ENCODE results near the gene UCK2. TPM values are rescaled to one million over a fixed set of nuclear protein-coding genes. Genes with fewer than 3 reads are reported as not detected.

UCK2 gene
- total RNA-seq, 1 donor from 2014 or later = 30.3 TPM

DNA sequence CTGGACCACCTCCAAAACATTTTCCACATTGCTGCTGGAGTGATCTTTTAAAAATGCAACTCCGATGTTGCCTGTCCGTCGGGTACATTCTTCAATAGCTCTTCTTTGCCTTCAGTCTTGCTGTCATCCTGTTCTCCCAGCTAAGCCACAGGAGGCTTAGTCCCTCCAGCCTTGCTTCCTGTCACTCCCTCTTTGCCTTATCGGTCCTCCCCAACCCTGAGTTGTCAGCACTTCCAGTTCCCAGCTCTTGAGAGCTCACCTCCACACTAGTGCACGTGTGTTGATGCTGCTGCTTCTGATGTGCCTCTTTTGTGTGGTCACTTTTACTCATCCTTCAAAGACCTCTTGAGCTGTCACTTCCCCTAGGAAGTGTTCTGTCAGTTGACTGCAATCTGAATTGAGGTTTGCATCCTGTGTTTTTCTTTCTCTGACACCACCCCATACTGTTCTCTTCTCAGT is 15.3 kb downstream of the UCK2 start:
- Histone ChIP-seq H3K36me3 (no peaks in the 10 kb centered on the region), H3K9me3 (no peaks in the 10 kb centered on the region), H3K27me3 (no peaks in the 10 kb centered on the region), H3K4me3 (no peak overlapping the region), H3K4me1 (peaks cover 0 to 8% of the 10 kb centered on the region in 2 donors), H3K27ac (no peak overlapping the region)
- intact Hi-C loops (cut with DNase I) = no loop called here
- no peak for DNase-seq (ENCODE audit: low spot score in 2 of 2)
- TF ChIP-seq, protein P1, sequence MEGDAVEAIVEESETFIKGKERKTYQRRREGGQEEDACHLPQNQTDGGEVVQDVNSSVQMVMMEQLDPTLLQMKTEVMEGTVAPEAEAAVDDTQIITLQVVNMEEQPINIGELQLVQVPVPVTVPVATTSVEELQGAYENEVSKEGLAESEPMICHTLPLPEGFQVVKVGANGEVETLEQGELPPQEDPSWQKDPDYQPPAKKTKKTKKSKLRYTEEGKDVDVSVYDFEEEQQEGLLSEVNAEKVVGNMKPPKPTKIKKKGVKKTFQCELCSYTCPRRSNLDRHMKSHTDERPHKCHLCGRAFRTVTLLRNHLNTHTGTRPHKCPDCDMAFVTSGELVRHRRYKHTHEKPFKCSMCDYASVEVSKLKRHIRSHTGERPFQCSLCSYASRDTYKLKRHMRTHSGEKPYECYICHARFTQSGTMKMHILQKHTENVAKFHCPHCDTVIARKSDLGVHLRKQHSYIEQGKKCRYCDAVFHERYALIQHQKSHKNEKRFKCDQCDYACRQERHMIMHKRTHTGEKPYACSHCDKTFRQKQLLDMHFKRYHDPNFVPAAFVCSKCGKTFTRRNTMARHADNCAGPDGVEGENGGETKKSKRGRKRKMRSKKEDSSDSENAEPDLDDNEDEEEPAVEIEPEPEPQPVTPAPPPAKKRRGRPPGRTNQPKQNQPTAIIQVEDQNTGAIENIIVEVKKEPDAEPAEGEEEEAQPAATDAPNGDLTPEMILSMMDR (IDR thresholded peaks at IDR 0.05) = no peak

DNA sequence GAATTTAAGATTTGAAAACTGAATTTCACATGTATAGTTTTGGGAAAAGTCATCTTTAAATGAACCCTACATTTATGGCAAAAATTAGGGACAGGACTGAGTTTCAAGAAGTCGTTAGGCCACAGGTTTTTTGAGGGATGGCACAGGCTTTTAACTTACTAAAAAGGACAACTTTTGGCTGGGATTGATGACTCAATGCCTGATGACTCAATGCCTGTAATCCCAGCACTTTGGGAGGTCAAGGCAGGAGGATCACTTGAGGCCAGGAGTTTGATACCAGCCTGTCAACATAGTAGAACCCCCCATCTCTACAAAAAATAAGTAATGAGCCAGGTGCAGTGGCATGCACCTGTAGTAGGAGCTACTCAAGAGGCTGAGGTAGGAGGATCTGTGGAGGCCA is 15.9 kb downstream of the UCK2 start:
- TF ChIP-seq, protein P1 (IDR thresholded peaks at IDR 0.05) = no peak
- peaks cover 0 to 4% of the 10 kb centered on the region in 2 donors for H3K4me1 ChIP-seq
- intact Hi-C loops (cut with DNase I) = no loop called here
- H3K36me3 ChIP-seq = no peaks in the 10 kb centered on the region
- DNase-seq (ENCODE audit: low spot score in 2 of 2) = no peak
- H3K9me3 ChIP-seq = no peaks in the 10 kb centered on the region
- H3K4me3 ChIP-seq = no peak overlapping the region
- H3K27me3 ChIP-seq = no peaks in the 10 kb centered on the region
- no peak overlapping the region for H3K27ac ChIP-seq

DNA sequence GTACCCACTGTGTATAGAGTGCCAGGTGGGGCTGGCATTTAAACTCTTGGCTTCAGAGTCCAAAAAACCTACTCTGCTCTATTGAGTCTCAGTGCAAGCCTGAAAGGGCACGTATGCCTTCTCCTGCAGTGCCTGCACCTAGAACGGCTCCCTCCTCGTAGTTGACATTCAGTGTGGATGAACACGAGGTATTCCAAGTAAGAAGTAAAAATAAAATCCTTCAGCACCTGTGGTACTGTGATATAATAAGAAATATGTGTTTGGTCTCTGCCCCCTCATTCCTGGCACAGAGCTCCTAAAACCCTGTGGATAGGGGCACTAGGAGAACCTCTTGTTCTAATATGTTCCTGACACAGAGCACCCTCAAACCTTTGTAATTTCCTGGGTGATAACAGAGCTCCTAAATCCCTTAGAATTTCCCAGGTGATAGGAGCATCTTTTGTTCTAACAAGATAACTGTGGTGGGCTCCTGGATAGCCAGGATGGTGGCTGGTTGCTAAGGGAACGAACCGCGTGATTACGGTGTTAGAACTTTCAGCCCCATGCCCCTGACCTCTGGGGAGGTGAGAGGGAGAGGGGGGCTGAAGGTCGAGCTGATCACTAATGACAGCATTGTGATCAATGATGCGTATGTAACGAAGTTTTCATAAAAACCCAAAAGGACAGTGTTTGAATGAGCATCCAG is 16.8 kb downstream of the UCK2 start:
- Histone ChIP-seq H3K9me3 (no peaks in the 10 kb centered on the region), H3K4me1 (peaks cover 0 to 4% of the 10 kb centered on the region in 2 donors), H3K4me3 (no peak overlapping the region), H3K27me3 (no peaks in the 10 kb centered on the region), H3K36me3 (no peaks in the 10 kb centered on the region), H3K27ac (no peak overlapping the region)
- TF ChIP-seq, protein P1 (IDR thresholded peaks at IDR 0.05) = no peak
- intact Hi-C loops (cut with DNase I) = no loop called here
- DNase-seq (ENCODE audit: low spot score in 2 of 2) = no peak

DNA sequence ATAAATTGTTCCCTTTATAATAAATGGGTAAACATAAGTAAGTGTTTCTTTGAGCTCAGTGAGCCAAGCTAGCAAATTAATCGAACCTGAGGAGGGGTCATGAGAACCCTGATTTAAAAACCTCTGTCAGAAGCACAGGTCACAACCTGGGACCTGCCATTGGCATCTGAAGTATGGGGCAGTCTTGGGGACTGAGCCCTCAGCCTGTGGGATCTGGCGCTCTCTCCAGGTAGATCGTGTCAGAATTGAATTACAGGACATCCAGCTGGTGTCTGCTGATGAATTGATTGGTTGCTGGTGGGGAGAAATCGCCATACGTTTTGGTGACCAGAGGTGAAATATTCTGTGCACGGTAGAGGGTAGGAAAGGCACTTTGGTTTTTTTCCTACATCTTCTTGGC is 17.5 kb downstream of the UCK2 start:
- TF ChIP-seq, protein P1 (IDR thresholded peaks at IDR 0.05) = no peak
- H3K4me3 ChIP-seq = no peak overlapping the region
- no peaks in the 10 kb centered on the region for H3K27me3 ChIP-seq
- no peaks in the 10 kb centered on the region for H3K9me3 ChIP-seq
- no peaks in the 10 kb centered on the region for H3K36me3 ChIP-seq
- peaks cover 0 to 4% of the 10 kb centered on the region in 2 donors for H3K4me1 ChIP-seq
- intact Hi-C loops (cut with DNase I) = no loop called here
- no peak overlapping the region for H3K27ac ChIP-seq
- DNase-seq (ENCODE audit: low spot score in 2 of 2) = no peak

DNA sequence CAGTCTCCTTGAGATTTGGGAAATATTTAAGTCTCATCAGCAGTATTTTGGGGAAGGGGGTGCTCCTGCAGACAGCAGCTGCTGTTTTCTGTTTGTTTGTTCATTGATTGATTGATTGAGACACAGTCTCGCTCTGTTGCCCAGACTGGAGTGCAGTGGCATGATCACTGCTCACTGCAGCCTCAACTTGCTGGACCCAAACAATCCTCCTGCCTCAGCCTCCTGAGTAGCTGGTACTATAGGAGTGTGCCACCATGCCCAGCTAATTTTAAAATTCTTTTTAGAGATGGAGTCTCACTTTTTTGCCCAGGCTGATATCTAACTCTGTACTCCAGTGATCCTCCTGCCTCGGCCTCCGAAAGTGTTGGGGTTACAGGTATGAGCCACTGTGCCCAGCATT is 18.2 kb downstream of the UCK2 start:
- intact Hi-C loops (cut with DNase I) = no loop called here
- Histone ChIP-seq H3K27ac (no peak overlapping the region), H3K27me3 (no peaks in the 10 kb centered on the region), H3K36me3 (no peaks in the 10 kb centered on the region), H3K9me3 (no peaks in the 10 kb centered on the region), H3K4me1 (peaks cover 0 to 4% of the 10 kb centered on the region in 2 donors), H3K4me3 (no peak overlapping the region)
- no peak for DNase-seq (ENCODE audit: low spot score in 2 of 2)
- TF ChIP-seq, protein P1 (IDR thresholded peaks at IDR 0.05) = no peak

All from ascending aorta (tissue), 2 donors.